Hepatocyte (in vitro differentiated cells): Measurements from ENCODE around the gene CRYBA4. TPM values are rescaled to one million over a fixed set of nuclear protein-coding genes. Genes with fewer than 3 reads are reported as not detected.

ENCODE experiments used
- DNase-seq: peaks from one replicate; pipeline ENCODE4 v3.0.0-alpha.2; 2016; ENCODE audit warnings: low spot score
- H2AFZ ChIP-seq: fragments of 200-600 bp; sonication (generic); 2 replicates; pipeline ENCODE4 v1.6.0; 2016; ENCODE audit warnings: antibody characterized with exemption, mild to moderate bottlenecking
- H3K27ac ChIP-seq: fragments of 200-600 bp; sonication (generic); 2 replicates; pipeline ENCODE4 v1.5.1; 2016; ENCODE audit warnings: mild to moderate bottlenecking
- H3K27me3 ChIP-seq: fragments of 200-600 bp; sonication (generic); 2 replicates; pipeline ENCODE4 v1.6.1; 2016
- H3K36me3 ChIP-seq: fragments of 200-600 bp; sonication (generic); replicated peaks from 2 replicates; pipeline ENCODE4 v1.5.1; 2016; ENCODE audit warnings: low read depth; ENCODE audit not compliant: insufficient read depth
- H3K4me1 ChIP-seq: fragments of 200-600 bp; sonication (generic); 2 replicates; pipeline ENCODE4 v1.5.1; 2016; ENCODE audit warnings: mild to moderate bottlenecking, moderate library complexity; ENCODE audit not compliant: insufficient read depth
- H3K4me2 ChIP-seq: fragments of 200-600 bp; sonication (generic); 2 replicates; pipeline ENCODE4 v1.6.0; 2016
- H3K4me3 ChIP-seq: fragments of 200-600 bp; sonication (generic); 2 replicates; pipeline ENCODE4 v1.5.1; 2016; ENCODE audit warnings: mild to moderate bottlenecking
- H3K79me2 ChIP-seq: fragments of 200-600 bp; sonication (generic); 2 replicates; pipeline ENCODE4 v1.6.0; 2017; ENCODE audit warnings: mild to moderate bottlenecking
- H3K9me2 ChIP-seq: fragments of 200-600 bp; sonication (generic); replicated peaks from 2 replicates; pipeline ENCODE4 v1.6.0; 2017; ENCODE audit warnings: mild to moderate bottlenecking; ENCODE audit not compliant: insufficient read depth
- H3K9me3 ChIP-seq: fragments of 200-600 bp; sonication (generic); 2 replicates; pipeline ENCODE4 v1.5.1; 2016; ENCODE audit warnings: low read depth, mild to moderate bottlenecking
- H4K20me1 ChIP-seq: fragments of 200-600 bp; sonication (generic); 2 replicates; pipeline ENCODE4 v1.6.0; 2016; ENCODE audit warnings: mild to moderate bottlenecking; ENCODE audit not compliant: insufficient read depth, poor library complexity, severe bottlenecking
- EZH2 ChIP-seq: fragments of 200-600 bp; sonication (generic); IDR thresholded peaks from 2 replicates; pipeline ENCODE4 v1.6.1; 2016; ENCODE audit warnings: antibody characterized with exemption, mild to moderate bottlenecking, borderline replicate concordance
- EZH2phosphoT487 ChIP-seq: fragments of 200-600 bp; sonication (generic); IDR thresholded peaks from one replicate; pipeline ENCODE4 v1.6.1; 2018; ENCODE audit warnings: antibody characterized with exemption, mild to moderate bottlenecking, low read depth, moderate library complexity; ENCODE audit not compliant: unreplicated experiment, severe bottlenecking
- WGBS: methylation state at CpG from one replicate; pipeline ENCODE4 v1.1.6; 2016; ENCODE audit warnings: low lambda C conversion rate; ENCODE audit errors: missing lambda C conversion rate; 5-methylcytosine and 5-hydroxymethylcytosine counted together
- polyA plus RNA-seq: library from polyadenylated mRNA; unstranded; fragments of >200 nt; fragmentation: Nextera tagmentation; extraction: Ambion mirVana; gene quantifications from 2 replicates; pipeline ENCODE4 v1.2.1, GENCODE V29; 2016
- total RNA-seq: library from RNA; depleted of rRNA; stranded (reverse); fragments of >200 nt; gene quantifications from 2 replicates; pipeline ENCODE4 v1.2.3, GENCODE V29; 2014
- TF ChIP-seq, protein P1 (sequence below): fragments of 200-600 bp; sonication (generic); IDR thresholded peaks from 2 replicates; pipeline ENCODE4 v1.5.1; 2016; ENCODE audit warnings: antibody characterized with exemption, mild to moderate bottlenecking; ENCODE audit not compliant: poor library complexity

The CRYBA4 gene
- total and polyA plus RNA-seq, 2 experiments from 2014 or later: not detected

- WGBS: 34% methylated on average over 2 of the region's 2 CpGs
- TF ChIP-seq EZH2 (no peak), EZH2phosphoT487 (no peak)
- TF ChIP-seq, protein P1, sequence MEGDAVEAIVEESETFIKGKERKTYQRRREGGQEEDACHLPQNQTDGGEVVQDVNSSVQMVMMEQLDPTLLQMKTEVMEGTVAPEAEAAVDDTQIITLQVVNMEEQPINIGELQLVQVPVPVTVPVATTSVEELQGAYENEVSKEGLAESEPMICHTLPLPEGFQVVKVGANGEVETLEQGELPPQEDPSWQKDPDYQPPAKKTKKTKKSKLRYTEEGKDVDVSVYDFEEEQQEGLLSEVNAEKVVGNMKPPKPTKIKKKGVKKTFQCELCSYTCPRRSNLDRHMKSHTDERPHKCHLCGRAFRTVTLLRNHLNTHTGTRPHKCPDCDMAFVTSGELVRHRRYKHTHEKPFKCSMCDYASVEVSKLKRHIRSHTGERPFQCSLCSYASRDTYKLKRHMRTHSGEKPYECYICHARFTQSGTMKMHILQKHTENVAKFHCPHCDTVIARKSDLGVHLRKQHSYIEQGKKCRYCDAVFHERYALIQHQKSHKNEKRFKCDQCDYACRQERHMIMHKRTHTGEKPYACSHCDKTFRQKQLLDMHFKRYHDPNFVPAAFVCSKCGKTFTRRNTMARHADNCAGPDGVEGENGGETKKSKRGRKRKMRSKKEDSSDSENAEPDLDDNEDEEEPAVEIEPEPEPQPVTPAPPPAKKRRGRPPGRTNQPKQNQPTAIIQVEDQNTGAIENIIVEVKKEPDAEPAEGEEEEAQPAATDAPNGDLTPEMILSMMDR: no peak
Measured at GRCh38 chr22:26608129-26608528, 13.6 kb upstream of the CRYBA4 start.

GRCh38 chr22:26609287-26609686 lies 12.5 kb upstream of the CRYBA4 start:
- Histone ChIP-seq H4K20me1 (no peaks in the 10 kb centered on the region), H3K27ac (no peak overlapping the region), H3K4me3 (no peak overlapping the region), H3K79me2 (no peaks in the 10 kb centered on the region), H3K4me2 (no peak overlapping the region), H2AFZ (no peak overlapping the region), H3K9me2 (no peaks in the 10 kb centered on the region), H3K36me3 (no peaks in the 10 kb centered on the region), H3K9me3 (no peaks in the 10 kb centered on the region), H3K4me1 (no peaks in the 10 kb centered on the region), H3K27me3 (peaks cover 24% of the 10 kb centered on the region)
- DNase-seq: no peak
- 96% methylated on average over 2 of the region's 2 CpGs for whole genome bisulfite sequencing
- TF ChIP-seq, protein P1: no peak
- TF ChIP-seq EZH2phosphoT487: no peak
- no peak for TF ChIP-seq EZH2

More at GRCh38 chr22:26608129-26608528, 13.6 kb upstream of the CRYBA4 start:
- Histone ChIP-seq H3K9me2 (no peaks in the 10 kb centered on the region), H3K9me3 (no peaks in the 10 kb centered on the region), H3K79me2 (no peaks in the 10 kb centered on the region), H3K4me2 (no peak overlapping the region), H4K20me1 (no peaks in the 10 kb centered on the region), H3K27ac (no peak overlapping the region), H3K4me1 (no peaks in the 10 kb centered on the region), H3K27me3 (peaks cover 17% of the 10 kb centered on the region), H2AFZ (no peak overlapping the region), H3K4me3 (no peak overlapping the region), H3K36me3 (no peaks in the 10 kb centered on the region)
- DNase-seq: no peak

DNA sequence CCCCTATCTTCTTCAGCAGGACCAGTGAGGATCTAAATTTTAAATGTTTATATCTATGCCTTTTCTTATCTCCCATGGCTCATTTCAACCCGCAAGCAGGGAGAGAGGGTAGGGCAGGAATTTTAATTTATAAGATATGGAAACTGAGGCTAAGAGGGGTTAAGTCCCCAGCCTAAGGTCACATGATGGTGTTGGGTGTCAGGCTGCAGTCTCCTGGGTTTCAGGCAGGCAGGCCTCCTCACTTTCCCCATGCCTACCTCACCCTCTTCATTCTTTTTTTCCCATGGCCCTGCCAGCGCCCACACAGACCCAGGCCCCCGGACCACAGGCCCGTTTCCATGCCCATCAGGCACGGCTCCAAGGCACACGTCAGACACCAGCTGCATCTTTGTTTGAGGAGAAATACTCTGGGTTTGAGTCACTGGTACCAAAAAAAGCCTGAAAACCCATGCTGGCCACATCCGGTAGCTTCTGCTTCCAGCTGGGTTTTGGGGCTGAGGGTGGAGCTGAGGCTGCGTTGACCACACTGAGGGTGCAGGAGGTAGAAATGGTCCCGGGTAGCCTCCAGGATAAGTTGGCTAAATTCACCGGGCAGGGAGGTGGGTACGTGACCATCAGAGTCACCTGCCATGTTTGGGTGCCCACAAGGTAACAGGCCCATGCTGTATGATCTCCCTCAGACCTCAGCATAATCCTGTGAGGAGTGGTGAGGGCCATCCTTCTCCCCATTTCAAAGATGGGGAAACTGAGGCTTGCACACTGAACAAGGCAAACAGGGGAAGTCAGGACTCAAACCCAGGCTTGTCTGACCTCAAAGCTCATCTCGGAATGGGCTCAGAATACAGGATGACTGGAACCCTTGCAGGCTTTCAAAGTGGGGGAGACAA lies 11.4 kb upstream of the CRYBA4 start:
- H3K79me2 ChIP-seq: no peaks in the 10 kb centered on the region
- DNase-seq: no peak
- no peaks in the 10 kb centered on the region for H3K9me2 ChIP-seq
- WGBS: 85% methylated on average over 12 of the region's 12 CpGs
- H2AFZ ChIP-seq: no peak overlapping the region
- no peak overlapping the region for H3K4me3 ChIP-seq
- no peaks in the 10 kb centered on the region for H3K4me1 ChIP-seq
- TF ChIP-seq EZH2phosphoT487 (no peak), EZH2 (no peak)
- TF ChIP-seq, protein P1: no peak
- no peaks in the 10 kb centered on the region for H3K9me3 ChIP-seq
- H3K27me3 ChIP-seq: peaks cover 33% of the 10 kb centered on the region
- no peak overlapping the region for H3K4me2 ChIP-seq
- H4K20me1 ChIP-seq: no peaks in the 10 kb centered on the region
- no peaks in the 10 kb centered on the region for H3K36me3 ChIP-seq
- no peak overlapping the region for H3K27ac ChIP-seq
